Upper lobe of left lung (tissue), 4 donors: ENCODE data around the gene SLC9A6.

ENCODE experiments used
- CTCF ChIP-seq, 6 experiments: fragments of 450-650 bp in 4 of 6; fragments of 200-600 bp in 2 of 6; sonication (generic) in 2 of 6; IDR thresholded peaks; one replicate each; pipeline ENCODE4 v1.5.1; 2016 to 2019; ENCODE audit warnings: antibody characterized with exemption in 6 of 6
- EP300 ChIP-seq, 4 donors: sonication (generic); formaldehyde crosslinking; IDR thresholded peaks; one replicate each; pipeline ENCODE4 v1.5.1; 2017; ENCODE audit warnings: antibody characterized with exemption in 4 of 4, control low read depth in 2 of 4
- POLR2A ChIP-seq, 4 donors: fragments of 450-650 bp; IDR thresholded peaks; one replicate each; pipeline ENCODE4 v1.5.1; 2016 to 2017; ENCODE audit warnings: antibody characterized with exemption in 4 of 4, mild to moderate bottlenecking in 2 of 4

- no peak for TF ChIP-seq CTCF (IDR thresholded peaks at IDR 0.05)
- no peak for TF ChIP-seq POLR2A (IDR thresholded peaks at IDR 0.05)
- no peak for TF ChIP-seq EP300 (IDR thresholded peaks at IDR 0.05)
Observed at GRCh38 chrX:136067966-136068365, 82.7 kb downstream of the SLC9A6 start.
